Measurements from ENCODE around the gene NTRK2. TPM values are rescaled to one million over a fixed set of nuclear protein-coding genes. Genes with fewer than 3 reads are reported as not detected.

The NTRK2 gene
- total and polyA plus RNA-seq, 12 donors = 0.43 to 5.6 (median 2.1) TPM

GRCh38 chr9:84744726-84745125 is 75.2 kb downstream of the NTRK2 start:
- Histone ChIP-seq H3K36me3 (replicated peaks in 1 of 2) (no peaks in the 10 kb centered on the region), H3K4me1 (replicated peaks in 1 of 2) (no peaks in the 10 kb centered on the region), H3K27ac (no peak overlapping the region), H3K4me3 (no peak overlapping the region), H3K27me3 (no peaks in the 10 kb centered on the region), H3K9me3 (replicated peaks in 1 of 3) (no peaks in the 10 kb centered on the region)
- intact Hi-C loops (cut with DNase I) = no loop called here
- DNase-seq = no peak
- WGBS, 4 donors = 86 to 89% (median 87%) methylated on average over 11 of the region's 11 CpGs
- TF ChIP-seq POLR2A (IDR thresholded peaks at IDR 0.05) = no peak
- TF ChIP-seq, protein P1, sequence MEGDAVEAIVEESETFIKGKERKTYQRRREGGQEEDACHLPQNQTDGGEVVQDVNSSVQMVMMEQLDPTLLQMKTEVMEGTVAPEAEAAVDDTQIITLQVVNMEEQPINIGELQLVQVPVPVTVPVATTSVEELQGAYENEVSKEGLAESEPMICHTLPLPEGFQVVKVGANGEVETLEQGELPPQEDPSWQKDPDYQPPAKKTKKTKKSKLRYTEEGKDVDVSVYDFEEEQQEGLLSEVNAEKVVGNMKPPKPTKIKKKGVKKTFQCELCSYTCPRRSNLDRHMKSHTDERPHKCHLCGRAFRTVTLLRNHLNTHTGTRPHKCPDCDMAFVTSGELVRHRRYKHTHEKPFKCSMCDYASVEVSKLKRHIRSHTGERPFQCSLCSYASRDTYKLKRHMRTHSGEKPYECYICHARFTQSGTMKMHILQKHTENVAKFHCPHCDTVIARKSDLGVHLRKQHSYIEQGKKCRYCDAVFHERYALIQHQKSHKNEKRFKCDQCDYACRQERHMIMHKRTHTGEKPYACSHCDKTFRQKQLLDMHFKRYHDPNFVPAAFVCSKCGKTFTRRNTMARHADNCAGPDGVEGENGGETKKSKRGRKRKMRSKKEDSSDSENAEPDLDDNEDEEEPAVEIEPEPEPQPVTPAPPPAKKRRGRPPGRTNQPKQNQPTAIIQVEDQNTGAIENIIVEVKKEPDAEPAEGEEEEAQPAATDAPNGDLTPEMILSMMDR (IDR thresholded peaks at IDR 0.05) = no peak

GRCh38 chr9:84748112-84748511 is 78.6 kb downstream of the NTRK2 start:
- Histone ChIP-seq H3K9me3 (replicated peaks in 1 of 3) (no peaks in the 10 kb centered on the region), H3K27me3 (no peaks in the 10 kb centered on the region), H3K4me1 (replicated peaks in 1 of 2) (no peaks in the 10 kb centered on the region), H3K36me3 (replicated peaks in 1 of 2) (no peaks in the 10 kb centered on the region), H3K4me3 (no peak overlapping the region), H3K27ac (no peak overlapping the region)
- TF ChIP-seq POLR2A (IDR thresholded peaks at IDR 0.05) = no peak
- TF ChIP-seq, protein P1 (IDR thresholded peaks at IDR 0.05) = no peak
- no peak for DNase-seq
- WGBS, 4 donors = 61 to 72% (median 69%) methylated on average over 2 of the region's 2 CpGs
- intact Hi-C loops (cut with DNase I) = no loop called here

- Histone ChIP-seq H3K27me3 (no peaks in the 10 kb centered on the region), H3K9me3 (replicated peaks in 1 of 3) (no peaks in the 10 kb centered on the region), H3K27ac (no peak overlapping the region), H3K36me3 (replicated peaks in 1 of 2) (no peaks in the 10 kb centered on the region), H3K4me3 (no peak overlapping the region), H3K4me1 (replicated peaks in 1 of 2) (no peaks in the 10 kb centered on the region)
- TF ChIP-seq POLR2A (IDR thresholded peaks at IDR 0.05) = no peak
- TF ChIP-seq, protein P1 (IDR thresholded peaks at IDR 0.05) = no peak
- WGBS, 4 donors = 77 to 88% (median 77%) methylated on average over 4 to 5 of the region's 5 CpGs
- no peak for DNase-seq
- intact Hi-C loops (cut with DNase I) = no loop called here
Observed at GRCh38 chr9:84750152-84750865, 80.8 kb downstream of the NTRK2 start.

- H3K27ac ChIP-seq = no peak overlapping the region
- intact Hi-C loops (cut with DNase I) = no loop called here
- no peaks in the 10 kb centered on the region for H3K9me3 ChIP-seq (replicated peaks in 1 of 3)
- H3K27me3 ChIP-seq = no peaks in the 10 kb centered on the region
- TF ChIP-seq, protein P1 (IDR thresholded peaks at IDR 0.05) = no peak
- TF ChIP-seq POLR2A (IDR thresholded peaks at IDR 0.05) = no peak
- no peaks in the 10 kb centered on the region for H3K4me1 ChIP-seq (replicated peaks in 1 of 2)
- H3K36me3 ChIP-seq (replicated peaks in 1 of 2) = no peaks in the 10 kb centered on the region
- no peak for DNase-seq
- 70 to 73% (median 72%) methylated on average over 3 of the region's 3 CpGs for WGBS, 4 donors
- H3K4me3 ChIP-seq = no peak overlapping the region
Observed at GRCh38 chr9:84751921-84752320, 82.4 kb downstream of the NTRK2 start.
